Right lobe of liver (tissue), 6 donors: ENCODE data around the gene ZSCAN30. TPM values are rescaled to one million over a fixed set of nuclear protein-coding genes. Genes with fewer than 3 reads are reported as not detected.

Experiments used
- ATAC-seq, 4 donors: fragments of 200-7000 bp; cut with Tn5 transposase; one replicate each; pipeline ENCODE4 v1.9.1; 2020; ENCODE audit warnings: mild to moderate bottlenecking in 4 of 4, moderate library complexity in 4 of 4
- DNase-seq, 3 donors: peaks; one replicate each; pipeline ENCODE4 v3.0.0-alpha.2; 2020
- H3K27ac ChIP-seq, 3 donors: fragments of 200-600 bp; one replicate each; pipeline ENCODE4 v1.8.0; 2022
- H3K27me3 ChIP-seq, 2 donors: fragments of 200-600 bp; one replicate each; pipeline ENCODE4 v1.8.0; 2022
- H3K36me3 ChIP-seq, 4 donors: fragments of 200-600 bp; sonication (generic) in 1 of 4; one replicate each; pipeline versions ENCODE4 v1.5.1 to v1.8.0; 2017 to 2022; ENCODE audit warnings: control low read depth in 1 of 4
- H3K4me1 ChIP-seq, 4 donors: fragments of 200-600 bp; sonication (generic) in 1 of 4; one replicate each; pipeline versions ENCODE4 v1.5.1 to v1.8.0; 2017 to 2022; ENCODE audit warnings: control low read depth in 1 of 4
- H3K4me3 ChIP-seq, 3 donors: fragments of 200-600 bp; one replicate each; pipeline ENCODE4 v1.8.0; 2022
- H3K9me3 ChIP-seq, 4 donors: fragments of 200-600 bp; sonication (generic) in 1 of 4; one replicate each; pipeline versions ENCODE4 v1.5.1 to v1.8.0; 2017 to 2022; ENCODE audit warnings: control low read depth in 1 of 4
- POLR2A ChIP-seq: fragments of 450-650 bp; IDR thresholded peaks from one replicate; pipeline ENCODE4 v1.6.1; 2017; ENCODE audit warnings: antibody characterized with exemption, mild to moderate bottlenecking
- WGBS: methylation state at CpG from one replicate; pipeline ENCODE4 v1.1.6; 2018; ENCODE audit warnings: low coverage, low lambda C conversion rate; ENCODE audit not compliant: insufficient coverage; ENCODE audit errors: missing lambda C conversion rate; 5-methylcytosine and 5-hydroxymethylcytosine counted together
- intact Hi-C, 2 donors: fragments of 100-400 bp; cut with DNase I; formaldehyde crosslinking; loops; one replicate each; pipeline versions ENCODE4 v1.11.2 to v1.14.1; 2022
- total RNA-seq, 6 experiments: library from RNA; depleted of rRNA in 2 of 6; stranded (reverse); fragments of >200 nt in 2 of 6; fragmentation: NEBNext Ultra II Directional in 3 of 6; extraction: Animal tissue kit (Norgen Biotek cat#: 25700) in 3 of 6; gene quantifications; one replicate each; pipeline versions ENCODE4 v1.1.0 to v1.2.4, GENCODE V29; 2016 to 2023
- TF ChIP-seq, protein P1 (sequence below), 4 donors: fragments of 200-600 bp in 3 of 4; fragments of 450-650 bp in 1 of 4; IDR thresholded peaks; one replicate each; pipeline versions ENCODE4 v1.5.1 to v1.8.0; 2016 to 2022; ENCODE audit warnings: antibody characterized with exemption in 4 of 4, mild to moderate bottlenecking in 2 of 4
- donor health status: DM: no; HTN: yes; CAD: no.
- donor health status: DM: no; HTN: no; CAD: no.
- donor health status: DM: no; HTN: no; CAD: no.
- donor health status: DM: no; HTN: yes; CAD: no.
- donor health status: DM: no; HTN: yes; CAD: no.

ZSCAN30 gene
- total RNA-seq, 6 experiments from 2014 or later: 4.3 to 6.0 (median 5.0) TPM

DNA sequence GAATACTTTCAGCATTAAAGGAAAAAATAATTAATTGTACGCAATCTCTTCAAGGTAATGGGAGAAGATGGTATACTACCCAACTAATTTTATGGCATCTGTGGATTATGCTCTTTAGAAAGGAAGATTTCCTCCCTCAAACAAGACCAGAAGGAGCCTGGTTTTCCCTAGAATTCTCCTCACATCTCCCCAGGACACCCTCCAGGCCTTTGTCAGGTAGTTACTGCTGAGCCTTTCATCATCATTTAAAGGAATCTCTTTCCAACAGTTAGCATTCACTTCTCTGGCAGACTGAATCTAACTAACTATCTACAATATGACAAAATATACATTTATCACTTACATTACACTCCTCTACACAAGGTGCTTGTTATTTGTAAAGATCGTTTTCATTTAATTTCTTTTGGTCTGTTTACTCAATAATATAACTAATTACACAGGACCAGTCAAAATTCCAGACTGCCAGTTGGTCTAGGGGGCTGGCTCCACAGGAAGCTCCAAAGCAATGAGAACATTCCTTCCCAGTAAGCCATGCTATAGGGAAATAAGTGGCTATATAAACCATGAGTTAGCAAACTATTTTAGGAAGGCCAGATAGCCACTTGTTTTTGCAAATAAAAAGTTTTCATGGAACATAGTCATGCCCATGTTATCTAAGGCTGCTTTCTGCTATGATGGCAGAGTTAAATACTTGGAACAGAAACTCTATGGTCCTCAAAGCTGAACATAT, 35.1 kb upstream of the ZSCAN30 start:
- DNase-seq: no peak
- ATAC-seq: no peak
- WGBS: 35% methylated on average over 2 of the region's 2 CpGs

DNA sequence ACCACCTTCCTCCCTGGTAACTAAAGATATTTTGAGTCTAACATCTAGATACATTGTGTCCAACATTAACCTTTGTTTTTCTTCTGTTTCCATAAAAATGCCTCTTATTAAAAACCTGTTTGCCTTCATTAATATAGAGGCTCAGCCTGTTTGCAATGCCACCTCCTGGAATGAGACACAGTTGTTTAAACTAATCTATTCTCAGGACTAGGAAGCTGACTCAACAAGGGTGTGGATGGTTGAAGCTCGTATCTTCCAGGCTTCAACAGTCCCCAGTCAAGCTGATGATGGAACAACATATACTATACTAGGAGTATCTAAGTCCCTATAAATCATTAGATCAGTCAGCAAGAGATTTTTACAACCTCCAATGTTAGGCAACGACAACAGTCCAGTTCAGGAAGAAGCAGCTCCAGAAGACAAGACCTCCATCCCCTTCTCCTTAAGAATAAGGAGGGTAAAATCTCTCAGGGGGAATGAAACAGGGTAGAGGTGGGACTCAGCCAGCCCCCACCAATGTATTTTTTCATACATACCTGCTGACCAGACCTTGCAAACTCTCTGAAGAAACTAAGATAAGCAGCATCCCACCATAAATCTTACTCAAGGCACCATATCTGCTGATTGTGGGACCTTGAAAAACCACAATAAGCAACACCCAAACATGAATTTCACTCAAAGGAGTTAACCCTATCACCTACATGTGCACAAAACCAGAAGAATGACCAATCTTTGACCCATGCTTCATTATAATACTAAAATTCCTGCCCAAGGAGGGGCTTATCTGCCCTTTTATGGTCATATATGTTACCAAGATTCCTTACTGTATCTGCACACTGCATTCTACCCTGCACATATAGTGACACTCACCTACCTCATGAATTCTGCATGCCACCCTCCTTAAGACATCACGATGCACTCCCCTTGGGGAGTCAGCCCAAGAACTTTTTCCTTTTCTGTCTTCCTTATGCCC, 32.7 kb upstream of the ZSCAN30 start:
- no peak overlapping the region for H3K27ac ChIP-seq
- DNase-seq (no peak), ATAC-seq (no peak)
- H3K4me3 ChIP-seq: no peak overlapping the region
- H3K9me3 ChIP-seq: no peaks in the 10 kb centered on the region
- TF ChIP-seq, protein P1, sequence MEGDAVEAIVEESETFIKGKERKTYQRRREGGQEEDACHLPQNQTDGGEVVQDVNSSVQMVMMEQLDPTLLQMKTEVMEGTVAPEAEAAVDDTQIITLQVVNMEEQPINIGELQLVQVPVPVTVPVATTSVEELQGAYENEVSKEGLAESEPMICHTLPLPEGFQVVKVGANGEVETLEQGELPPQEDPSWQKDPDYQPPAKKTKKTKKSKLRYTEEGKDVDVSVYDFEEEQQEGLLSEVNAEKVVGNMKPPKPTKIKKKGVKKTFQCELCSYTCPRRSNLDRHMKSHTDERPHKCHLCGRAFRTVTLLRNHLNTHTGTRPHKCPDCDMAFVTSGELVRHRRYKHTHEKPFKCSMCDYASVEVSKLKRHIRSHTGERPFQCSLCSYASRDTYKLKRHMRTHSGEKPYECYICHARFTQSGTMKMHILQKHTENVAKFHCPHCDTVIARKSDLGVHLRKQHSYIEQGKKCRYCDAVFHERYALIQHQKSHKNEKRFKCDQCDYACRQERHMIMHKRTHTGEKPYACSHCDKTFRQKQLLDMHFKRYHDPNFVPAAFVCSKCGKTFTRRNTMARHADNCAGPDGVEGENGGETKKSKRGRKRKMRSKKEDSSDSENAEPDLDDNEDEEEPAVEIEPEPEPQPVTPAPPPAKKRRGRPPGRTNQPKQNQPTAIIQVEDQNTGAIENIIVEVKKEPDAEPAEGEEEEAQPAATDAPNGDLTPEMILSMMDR (IDR thresholded peaks at IDR 0.05): no peak
- TF ChIP-seq POLR2A: no peak
- intact Hi-C loops: no loop called here
- H3K36me3 ChIP-seq: no peaks in the 10 kb centered on the region
- no peaks in the 10 kb centered on the region for H3K4me1 ChIP-seq
- WGBS: 76% methylated on average over 3 of the region's 3 CpGs
- no peaks in the 10 kb centered on the region for H3K27me3 ChIP-seq

More for the DNA sequence above, 35.1 kb upstream of the ZSCAN30 start:
- TF ChIP-seq, protein P1 (IDR thresholded peaks at IDR 0.05): no peak
- no peak for TF ChIP-seq POLR2A
- no peak overlapping the region for H3K27ac ChIP-seq
- H3K9me3 ChIP-seq: no peaks in the 10 kb centered on the region
- intact Hi-C loops: no loop called here
- H3K36me3 ChIP-seq: no peaks in the 10 kb centered on the region
- no peaks in the 10 kb centered on the region for H3K27me3 ChIP-seq
- no peak overlapping the region for H3K4me3 ChIP-seq
- no peaks in the 10 kb centered on the region for H3K4me1 ChIP-seq

DNA sequence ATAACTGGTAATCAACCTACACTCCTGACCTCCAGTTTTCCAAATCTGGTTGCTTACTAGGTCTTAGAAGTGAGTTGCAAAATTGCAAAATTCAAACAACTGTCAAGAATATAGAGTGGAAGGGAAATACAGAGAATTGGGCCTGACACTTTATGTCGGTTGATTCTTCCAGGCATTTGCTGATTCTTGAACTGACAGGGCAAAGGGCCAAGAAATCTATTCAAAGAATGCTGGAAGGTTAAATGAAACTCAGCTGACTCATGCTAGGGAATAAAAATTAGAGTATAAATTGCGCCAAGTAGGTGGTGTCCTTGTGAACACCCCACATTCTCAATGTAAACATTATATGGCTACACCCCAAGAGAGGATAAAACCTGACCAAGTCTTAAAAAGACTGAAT, 21.5 kb upstream of the ZSCAN30 start:
- WGBS: 77% methylated on average over 2 of the region's 2 CpGs
- ATAC-seq: no peak
- Histone ChIP-seq H3K27me3 (no peaks in the 10 kb centered on the region), H3K4me3 (no peak overlapping the region), H3K36me3 (peaks cover 0 to 8% (median 0%) of the 10 kb centered on the region in 4 donors), H3K4me1 (no peaks in the 10 kb centered on the region), H3K9me3 (peaks cover 0 to 49% (median 17%) of the 10 kb centered on the region in 4 donors), H3K27ac (no peak overlapping the region)
- no peak for TF ChIP-seq POLR2A
- TF ChIP-seq, protein P1 (IDR thresholded peaks at IDR 0.05): no peak
- DNase-seq: no peak
- intact Hi-C loops: no loop called here

DNA sequence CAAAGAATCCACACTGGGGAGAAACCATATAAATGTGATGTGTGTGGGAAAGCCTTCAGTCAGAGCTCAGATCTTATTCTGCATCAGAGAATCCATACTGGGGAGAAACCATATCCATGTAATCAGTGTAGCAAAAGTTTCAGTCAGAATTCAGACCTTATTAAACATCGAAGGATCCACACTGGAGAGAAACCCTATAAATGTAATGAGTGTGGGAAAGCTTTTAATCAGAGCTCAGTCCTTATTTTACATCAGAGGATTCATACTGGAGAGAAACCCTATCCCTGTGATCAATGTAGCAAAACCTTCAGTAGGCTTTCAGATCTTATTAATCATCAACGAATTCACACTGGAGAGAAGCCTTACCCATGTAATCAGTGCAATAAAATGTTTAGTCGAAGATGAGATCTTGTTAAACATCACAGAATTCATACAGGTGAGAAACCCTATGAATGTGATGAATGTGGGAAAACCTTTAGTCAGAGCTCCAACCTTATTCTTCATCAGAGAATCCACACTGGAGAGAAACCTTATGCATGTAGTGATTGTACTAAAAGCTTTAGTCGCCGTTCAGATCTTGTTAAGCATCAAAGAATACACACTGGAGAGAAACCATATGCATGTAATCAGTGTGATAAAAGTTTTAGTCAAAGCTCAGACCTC, 16.7 kb upstream of the ZSCAN30 start:
- Histone ChIP-seq H3K36me3 (peaks cover 0 to 8% (median 0%) of the 10 kb centered on the region in 4 donors), H3K4me3 (no peak overlapping the region), H3K27ac (no peak overlapping the region), H3K27me3 (no peaks in the 10 kb centered on the region), H3K9me3 (peaks cover 0 to 73% (median 27%) of the 10 kb centered on the region in 4 donors), H3K4me1 (no peaks in the 10 kb centered on the region)
- intact Hi-C loops: no loop called here
- DNase-seq (no peak), ATAC-seq (no peak)
- TF ChIP-seq, protein P1 (IDR thresholded peaks at IDR 0.05): no peak
- no peak for TF ChIP-seq POLR2A
- WGBS: 89% methylated on average over 5 of the region's 5 CpGs
